ENCODE results near the gene POLR1A.
A peak's percentile ranks its signal among the peaks of the same experiment; 100 is the strongest.

The POLR1A gene

GRCh38 chr2:86019121-86019520 is 86.6 kb downstream of the POLR1A start:
- DNase-seq, result no peak

- no peak for DNase-seq
Observed at GRCh38 chr2:86017901-86018896, 87.5 kb downstream of the POLR1A start.

GRCh38 chr2:86016581-86016980 is 89.1 kb downstream of the POLR1A start:
- DNase-seq, result no peak

- no peak for DNase-seq
Observed at GRCh38 chr2:86015699-86016098, 90.0 kb downstream of the POLR1A start.

GRCh38 chr2:86015006-86015405 is 90.7 kb downstream of the POLR1A start:
- DNase-seq, result no peak

GRCh38 chr2:86014493-86014892 is 91.2 kb downstream of the POLR1A start:
- no peak for DNase-seq

- no peak for DNase-seq
Observed at GRCh38 chr2:86012007-86012712, 93.5 kb downstream of the POLR1A start.

- no peak for DNase-seq
Observed at GRCh38 chr2:86011449-86011941, 94.2 kb downstream of the POLR1A start.

- no peak for DNase-seq
Observed at GRCh38 chr2:86010083-86010482, 95.6 kb downstream of the POLR1A start.

- no peak for DNase-seq
Observed at GRCh38 chr2:86006524-86006923, 99.2 kb downstream of the POLR1A start.

GRCh38 chr2:86003967-86004366 is 101.7 kb downstream of the POLR1A start:
- DNase-seq, result no peak

GRCh38 chr2:86003104-86003503 is 102.6 kb downstream of the POLR1A start:
- DNase-seq, result no peak

- no peak for DNase-seq
Observed at GRCh38 chr2:86002375-86002774, 103.3 kb downstream of the POLR1A start.

GRCh38 chr2:86001326-86001725 is 104.4 kb downstream of the POLR1A start:
- DNase-seq, result no peak

- DNase-seq, result no peak
Observed at GRCh38 chr2:86000938-86001312, 104.8 kb downstream of the POLR1A start.

- DNase-seq, result no peak
Observed at GRCh38 chr2:86000131-86000937, 105.4 kb downstream of the POLR1A start.

GRCh38 chr2:85999061-85999831 is 106.4 kb downstream of the POLR1A start:
- peak; percentile 32 for DNase-seq

- no peak for DNase-seq
Observed at GRCh38 chr2:85998071-85998991, 107.4 kb downstream of the POLR1A start.

GRCh38 chr2:85997017-85997970 is 108.4 kb downstream of the POLR1A start:
- DNase-seq, result no peak

GRCh38 chr2:85996591-85996990 is 109.1 kb downstream of the POLR1A start:
- DNase-seq, result no peak

Measured in activated naive CD4-positive, alpha-beta T cell treated with Interleukin-2 at 50 U/mL for 16 hours (primary cell).